H1 (cell line): ENCODE results near the gene TENT4A.

Experiments used
- CBX5 ChIP-seq: fragments of 300-800, 300-1000 bp; sonication (generic); IDR thresholded peaks from 2 replicates; pipeline ENCODE4 v1.7.1; 2016; ENCODE audit warnings: antibody characterized with exemption, low read length, low read depth
- CTCF ChIP-seq, 3 experiments: IDR thresholded peaks; 1 replicate in 2 of 3; 2 replicates in 1 of 3; pipeline versions ENCODE4 v1.5.1 to v1.6.1; 2011; ENCODE audit warnings: low read length in 3 of 3, mild to moderate bottlenecking in 3 of 3, inconsistent platforms in 2 of 3, low read depth in 1 of 3, moderate library complexity in 1 of 3; ENCODE audit not compliant: insufficient read depth in 1 of 3; ENCODE audit errors: control extremely low read depth in 1 of 3
- E2F6 ChIP-seq: IDR thresholded peaks from 2 replicates; pipeline ENCODE4 v1.6.1; 2012; ENCODE audit warnings: inconsistent platforms
- EZH2 ChIP-seq: fragments of 200-600 bp; sonication (generic); IDR thresholded peaks from 2 replicates; pipeline ENCODE4 v1.7.1; 2012; ENCODE audit warnings: low read depth, mild to moderate bottlenecking, moderate library complexity, low read length, inconsistent platforms; ENCODE audit not compliant: severe bottlenecking
- JUND ChIP-seq: IDR thresholded peaks from 2 replicates; pipeline ENCODE4 v1.6.1; 2011; ENCODE audit warnings: mild to moderate bottlenecking, improper control_type of control experiment, low read length
- POLR2A ChIP-seq, 2 experiments: IDR thresholded peaks; 1 replicate in 1 of 2; 2 replicates in 1 of 2; pipeline ENCODE4 v1.6.1; 2011; ENCODE audit warnings: low read depth in 2 of 2, low read length in 2 of 2, mild to moderate bottlenecking in 2 of 2; ENCODE audit errors: control extremely low read depth in 1 of 2
- POLR2AphosphoS5 ChIP-seq: IDR thresholded peaks from 2 replicates; pipeline ENCODE4 v1.6.1; 2011; ENCODE audit warnings: low read depth, low read length
- RAD21 ChIP-seq, 2 experiments: IDR thresholded peaks in 1 of 2; conservative IDR thresholded peaks in 1 of 2; 2 replicates each; pipeline ENCODE4 v1.6.1; 2011; ENCODE audit warnings: low read depth in 2 of 2, low read length in 2 of 2, improper control_type of control experiment in 1 of 2, inconsistent platforms in 1 of 2, mild to moderate bottlenecking in 1 of 2, moderate library complexity in 1 of 2
- RBBP5 ChIP-seq: IDR thresholded peaks from 2 replicates; pipeline ENCODE4 v1.7.1; 2012; ENCODE audit warnings: low read depth, mild to moderate bottlenecking, inconsistent platforms, low read length, moderate library complexity, borderline replicate concordance
- SP1 ChIP-seq: IDR thresholded peaks from 2 replicates; pipeline ENCODE4 v1.6.1; 2011; ENCODE audit warnings: low read depth, low read length
- SP2 ChIP-seq: IDR thresholded peaks from 2 replicates; pipeline ENCODE4 v1.6.1; 2012; ENCODE audit warnings: mild to moderate bottlenecking, low read length, inconsistent platforms
- TEAD4 ChIP-seq: IDR thresholded peaks from 2 replicates; pipeline ENCODE4 v1.6.1; 2012; ENCODE audit warnings: low read depth, low read length, inconsistent platforms, mixed read lengths

DNA sequence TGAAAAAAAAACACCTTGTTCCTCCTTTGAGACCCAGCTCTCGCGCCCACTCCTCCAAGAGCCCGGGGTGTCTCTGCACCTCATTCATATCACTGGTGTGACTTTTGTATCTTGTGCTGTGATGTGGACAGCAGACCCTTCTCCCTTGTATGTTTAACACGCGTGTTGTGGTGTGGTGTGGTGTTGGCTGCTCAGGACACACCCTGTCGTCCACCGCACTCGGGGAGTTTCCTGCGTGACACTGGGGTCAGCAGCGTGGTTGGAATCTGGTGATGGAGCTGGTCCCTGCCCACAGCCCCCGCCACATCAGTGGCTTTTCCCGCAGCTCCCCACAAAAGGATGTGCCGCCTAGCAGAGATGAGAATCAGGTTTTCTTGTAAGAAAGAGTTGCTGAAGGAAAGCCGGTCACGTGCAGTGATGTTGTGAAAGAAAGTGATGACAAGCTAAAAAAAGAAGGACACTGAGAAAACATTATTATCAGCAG lies 61.5 kb downstream of the TENT4A start:
- TF ChIP-seq EZH2, result no peak
- no peak for TF ChIP-seq CTCF (IDR thresholded peaks at IDR 0.05; ENCODE audit: control extremely low read depth in 1 of 3, insufficient read depth in 1 of 3, low read depth in 1 of 3, low read length in 3 of 3)
- TF ChIP-seq POLR2A (IDR thresholded peaks at IDR 0.05; ENCODE audit: control extremely low read depth in 1 of 2, low read depth in 2 of 2, low read length in 2 of 2), result no peak
- TF ChIP-seq JUND, result no peak
- TF ChIP-seq SP1, result no peak
- TF ChIP-seq POLR2AphosphoS5, result no peak
- TF ChIP-seq CBX5, result no peak
- no peak for TF ChIP-seq E2F6
- TF ChIP-seq TEAD4, result no peak
- no peak for TF ChIP-seq RBBP5
- no peak for TF ChIP-seq SP2
- TF ChIP-seq RAD21 (IDR thresholded peaks at IDR 0.05 in 1 of 2, conservative IDR thresholded peaks at IDR 0.05 in 1 of 2; ENCODE audit: low read depth in 2 of 2, low read length in 2 of 2), result no peak
